ENCODE measurements around the gene ZRANB1. TPM values are rescaled to one million over a fixed set of nuclear protein-coding genes. Genes with fewer than 3 reads are reported as not detected.
"Not testable (repeated sequence)": the region's sequence is repeated elsewhere in the genome, so short reads cannot be mapped to it uniquely, and the experiment has no call there.

Gene ZRANB1
- total RNA-seq, 1 donor, result 22.3 TPM

DNA sequence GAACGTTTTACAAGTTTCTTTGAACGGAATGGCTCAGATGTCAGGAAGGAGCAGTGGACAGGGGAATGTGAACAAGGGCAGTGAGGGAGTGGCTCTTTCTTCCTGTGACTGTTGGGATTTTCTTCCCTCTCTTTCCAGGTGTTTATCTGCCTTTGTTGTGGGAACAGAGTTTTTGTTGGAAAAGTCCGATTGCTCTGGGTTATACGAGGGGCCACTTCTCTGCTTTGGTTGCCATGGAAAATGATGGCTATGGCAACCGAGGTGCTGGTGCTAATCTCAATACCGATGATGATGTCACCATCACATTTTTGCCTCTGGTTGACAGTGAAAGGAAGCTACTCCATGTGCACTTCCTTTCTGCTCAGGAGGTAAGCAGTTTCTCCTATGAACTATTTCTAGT lies 41.4 kb downstream of the ZRANB1 start:
- DNase-seq (ENCODE audit: low read depth), result no peak

DNA sequence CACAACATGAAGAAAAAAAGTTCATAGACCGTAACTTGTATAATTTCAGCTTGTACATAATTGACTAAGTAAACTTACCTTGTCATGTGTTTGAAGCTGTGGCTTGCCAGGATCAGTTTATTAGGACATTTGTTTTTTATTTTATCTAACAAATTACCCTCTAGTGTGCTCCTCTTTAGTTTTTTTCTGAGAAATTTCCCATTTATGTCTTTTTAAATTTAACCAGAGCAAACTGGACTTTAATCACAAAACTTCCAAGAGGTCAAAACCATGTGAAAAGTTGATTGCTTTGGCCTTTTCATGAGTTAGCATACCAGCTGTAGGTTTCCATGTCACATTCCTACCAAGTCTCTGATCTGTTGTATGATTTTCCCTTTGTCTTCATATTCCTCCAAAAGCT lies 42.5 kb downstream of the ZRANB1 start:
- no peak overlapping the region for H3K4me3 ChIP-seq (ENCODE audit: low read depth, low read length)
- no peak for DNase-seq (ENCODE audit: low read depth)
- TF ChIP-seq, protein P1, sequence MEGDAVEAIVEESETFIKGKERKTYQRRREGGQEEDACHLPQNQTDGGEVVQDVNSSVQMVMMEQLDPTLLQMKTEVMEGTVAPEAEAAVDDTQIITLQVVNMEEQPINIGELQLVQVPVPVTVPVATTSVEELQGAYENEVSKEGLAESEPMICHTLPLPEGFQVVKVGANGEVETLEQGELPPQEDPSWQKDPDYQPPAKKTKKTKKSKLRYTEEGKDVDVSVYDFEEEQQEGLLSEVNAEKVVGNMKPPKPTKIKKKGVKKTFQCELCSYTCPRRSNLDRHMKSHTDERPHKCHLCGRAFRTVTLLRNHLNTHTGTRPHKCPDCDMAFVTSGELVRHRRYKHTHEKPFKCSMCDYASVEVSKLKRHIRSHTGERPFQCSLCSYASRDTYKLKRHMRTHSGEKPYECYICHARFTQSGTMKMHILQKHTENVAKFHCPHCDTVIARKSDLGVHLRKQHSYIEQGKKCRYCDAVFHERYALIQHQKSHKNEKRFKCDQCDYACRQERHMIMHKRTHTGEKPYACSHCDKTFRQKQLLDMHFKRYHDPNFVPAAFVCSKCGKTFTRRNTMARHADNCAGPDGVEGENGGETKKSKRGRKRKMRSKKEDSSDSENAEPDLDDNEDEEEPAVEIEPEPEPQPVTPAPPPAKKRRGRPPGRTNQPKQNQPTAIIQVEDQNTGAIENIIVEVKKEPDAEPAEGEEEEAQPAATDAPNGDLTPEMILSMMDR (IDR thresholded peaks at IDR 0.05; ENCODE audit: insufficient read depth, low read length), result no peak

More for the DNA sequence above, 41.4 kb downstream of the ZRANB1 start:
- TF ChIP-seq, protein P1 (IDR thresholded peaks at IDR 0.05; ENCODE audit: insufficient read depth, low read length), result no peak
- H3K4me3 ChIP-seq (ENCODE audit: low read depth, low read length), result no peak overlapping the region

DNA sequence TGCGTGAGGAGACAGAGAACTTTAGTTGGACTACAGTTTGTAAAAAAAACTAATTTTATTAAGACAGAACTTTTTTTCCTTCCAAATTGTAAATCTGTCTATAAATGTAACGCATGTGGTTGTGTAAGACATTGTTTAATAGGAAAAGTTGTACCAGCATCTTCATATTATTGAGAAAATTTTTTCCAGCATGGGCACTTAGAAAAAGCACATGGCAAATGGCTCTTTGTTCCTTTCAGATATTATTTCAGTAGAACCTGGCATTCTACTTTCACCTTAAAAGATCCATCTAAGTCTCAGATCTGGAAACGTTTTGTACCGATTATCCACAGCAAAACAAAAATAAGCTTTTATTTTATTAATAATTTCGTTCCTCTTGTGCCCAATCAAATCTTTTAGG lies 43.2 kb downstream of the ZRANB1 start:
- TF ChIP-seq, protein P1 (IDR thresholded peaks at IDR 0.05; ENCODE audit: insufficient read depth, low read length), result no peak
- DNase-seq (ENCODE audit: low read depth), result no peak
- no peak overlapping the region for H3K4me3 ChIP-seq (ENCODE audit: low read depth, low read length)

DNA sequence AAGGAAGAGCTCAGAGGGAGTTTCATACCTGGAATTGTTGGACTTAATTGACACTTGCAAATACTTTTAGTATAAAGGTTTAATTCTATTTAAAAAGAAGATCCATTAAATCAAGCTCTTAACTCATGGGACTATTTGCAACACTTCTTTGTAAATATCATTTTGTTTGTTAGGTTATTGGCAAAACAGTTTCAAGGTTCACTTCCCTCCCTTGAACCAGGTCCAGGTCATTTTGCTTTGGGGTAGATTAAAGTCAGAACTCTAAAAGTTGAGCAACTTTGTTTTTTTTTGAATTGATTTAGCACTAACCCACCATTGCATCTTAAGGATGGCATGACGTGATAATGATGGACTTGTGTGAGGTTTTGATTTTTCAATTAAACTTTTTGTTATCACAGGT lies 45.9 kb downstream of the ZRANB1 start:
- no peak for DNase-seq (ENCODE audit: low read depth)
- TF ChIP-seq, protein P1 (IDR thresholded peaks at IDR 0.05; ENCODE audit: insufficient read depth, low read length), result no peak
- H3K4me3 ChIP-seq (ENCODE audit: low read depth, low read length), result no peak overlapping the region

DNA sequence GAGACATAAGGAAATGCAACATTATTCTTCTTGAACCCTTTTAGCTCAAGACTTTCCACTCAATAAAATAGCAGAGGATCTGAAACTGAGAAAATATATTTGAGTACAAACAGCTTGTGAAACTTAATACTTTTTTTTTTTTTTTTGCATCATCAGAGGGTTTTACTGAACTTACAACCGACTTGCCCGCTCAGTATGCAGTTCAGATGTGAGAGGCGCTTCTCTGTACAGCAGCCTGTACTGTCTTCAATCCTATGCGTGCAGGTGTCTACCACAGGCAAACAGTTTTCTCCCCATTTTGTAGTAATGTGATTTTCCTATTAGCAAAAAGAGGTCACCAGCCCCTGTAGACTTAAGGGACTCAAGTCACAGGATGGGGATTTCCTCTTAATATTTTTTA lies 46.8 kb downstream of the ZRANB1 start:
- not testable (repeated sequence) for H3K4me3 ChIP-seq (ENCODE audit: low read depth, low read length); DNase-seq (ENCODE audit: low read depth)

DNA sequence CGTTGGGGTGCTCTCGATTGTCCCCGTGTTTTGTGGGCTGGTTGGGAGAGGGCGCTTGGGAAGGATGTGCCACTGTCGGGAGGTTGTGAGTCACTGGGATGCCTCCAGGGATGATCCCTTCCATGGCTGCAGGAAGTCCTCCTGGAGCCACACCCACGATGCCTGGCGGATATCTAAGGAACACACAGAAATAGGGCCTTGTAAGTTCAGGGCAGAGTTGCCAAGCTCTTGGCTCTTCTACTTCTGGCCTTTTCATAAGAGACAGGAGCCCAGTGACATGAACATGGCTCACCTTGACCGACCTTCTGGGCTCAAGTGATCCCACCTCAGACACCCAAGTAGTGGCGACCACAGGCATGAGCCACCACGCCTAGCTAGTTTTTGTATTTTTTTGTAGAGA lies 47.6 kb downstream of the ZRANB1 start:
- TF ChIP-seq, protein P1 (IDR thresholded peaks at IDR 0.05; ENCODE audit: insufficient read depth, low read length), result no peak
- H3K4me3 ChIP-seq (ENCODE audit: low read depth, low read length), result no peak overlapping the region
- DNase-seq (ENCODE audit: low read depth), result no peak

DNA sequence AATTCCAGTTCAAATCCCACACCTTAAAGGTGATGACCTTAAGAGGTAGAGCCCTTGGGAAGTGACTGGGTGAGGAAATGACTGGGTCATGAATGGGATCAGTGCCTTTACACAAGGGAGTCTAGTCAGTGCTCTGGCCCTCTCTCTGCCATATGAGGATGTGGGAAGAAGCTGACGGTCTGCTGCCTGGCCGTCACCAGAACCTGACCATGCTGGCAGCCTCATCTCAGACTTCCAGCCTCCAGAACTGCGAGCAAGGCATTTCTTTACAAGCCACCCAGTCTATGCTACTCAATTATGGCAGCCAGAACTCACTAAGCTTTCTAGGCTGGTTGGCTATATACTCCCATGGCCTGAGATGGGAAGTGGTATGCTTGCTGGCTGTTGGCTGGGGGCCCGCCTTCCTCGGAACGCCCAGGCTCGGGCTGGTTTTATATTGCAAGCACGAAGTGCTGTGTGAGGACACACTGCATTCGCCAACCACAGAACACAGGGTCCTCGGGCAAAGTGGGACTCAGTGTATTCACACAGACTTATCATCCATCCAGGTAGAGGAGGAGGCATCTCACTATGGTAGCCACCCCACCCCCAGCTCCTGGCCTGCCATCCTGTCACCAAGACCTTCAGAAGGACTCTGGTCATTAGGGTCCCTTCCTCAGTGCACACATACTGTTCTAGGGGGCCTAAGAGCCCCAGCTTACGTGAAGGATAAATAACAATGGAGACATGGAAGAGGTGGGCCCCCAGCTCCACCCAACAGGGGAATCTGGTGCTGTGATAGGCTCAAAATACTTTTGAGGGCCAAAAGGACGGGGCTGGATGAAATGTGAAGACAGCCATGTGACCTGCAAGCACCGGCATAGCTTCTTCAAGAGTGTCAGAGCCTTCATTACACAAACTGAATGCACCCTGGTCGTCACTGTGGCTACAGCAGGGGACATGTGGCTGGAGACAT lies 49.0 kb downstream of the ZRANB1 start:
- no peak for DNase-seq (ENCODE audit: low read depth)
- TF ChIP-seq, protein P1 (IDR thresholded peaks at IDR 0.05; ENCODE audit: insufficient read depth, low read length), result no peak
- no peak overlapping the region for H3K4me3 ChIP-seq (ENCODE audit: low read depth, low read length)

Measured in fibroblast of the aortic adventitia (primary cell).